ENCODE measurements around the gene CUBN. TPM values are rescaled to one million over a fixed set of nuclear protein-coding genes. Genes with fewer than 3 reads are reported as not detected.

CUBN gene
- total RNA-seq, 2 donors from 2014 or later, result 0.75 to 1.3 TPM

- Histone ChIP-seq H3K27me3 (ENCODE audit: control insufficient read depth, insufficient read depth, low read length, poor library complexity, severe bottlenecking) (no peaks in the 10 kb centered on the region), H3K4me1 (ENCODE audit: control insufficient read depth, insufficient read depth, low read length) (no peaks in the 10 kb centered on the region), H3K4me3 (ENCODE audit: low read length) (no peak overlapping the region), H3K36me3 (ENCODE audit: control insufficient read depth, insufficient read depth, low read length) (no peaks in the 10 kb centered on the region), H3K9ac (ENCODE audit: extremely low read depth, low read length, poor library complexity, severe bottlenecking) (no peak overlapping the region), H3K27ac (ENCODE audit: low read depth, low read length) (no peak overlapping the region), H3K9me3 (ENCODE audit: control insufficient read depth, low read length) (no peaks in the 10 kb centered on the region)
- no peak overlapping the region for H3K4me3 Mint-ChIP-seq
- 84% methylated on average over 1 of the region's 1 CpG; no CpG with 5 or more reads in 1 of the 2 experiments for WGBS, 2 experiments (ENCODE audit: insufficient coverage in 1 of 2, insufficient read length in 1 of 2)
- H3K27ac Mint-ChIP-seq, result no peak overlapping the region
- no peaks in the 10 kb centered on the region for H3K27me3 Mint-ChIP-seq (ENCODE audit: insufficient read depth)
- TF ChIP-seq CTCF (conservative IDR thresholded peaks at IDR 0.05), result no peak
- H3K36me3 Mint-ChIP-seq (ENCODE audit: low read depth), result no peaks in the 10 kb centered on the region
- no peaks in the 10 kb centered on the region for H3K9me3 Mint-ChIP-seq
- DNase-seq, result no peak
- H3K4me1 Mint-ChIP-seq, result peaks cover 9% of the 10 kb centered on the region
These were observed 47.4 kb upstream of the CUBN start for GRCh38 chr10:17177014-17177413.

GRCh38 chr10:17176091-17176490, 46.5 kb upstream of the CUBN start:
- Histone ChIP-seq H3K36me3 (ENCODE audit: control insufficient read depth, insufficient read depth, low read length) (no peaks in the 10 kb centered on the region), H3K27ac (ENCODE audit: low read depth, low read length) (no peak overlapping the region), H3K27me3 (ENCODE audit: control insufficient read depth, insufficient read depth, low read length, poor library complexity, severe bottlenecking) (no peaks in the 10 kb centered on the region), H3K4me1 (ENCODE audit: control insufficient read depth, insufficient read depth, low read length) (peaks cover 2% of the 10 kb centered on the region), H3K9ac (ENCODE audit: extremely low read depth, low read length, poor library complexity, severe bottlenecking) (no peak overlapping the region), H3K4me3 (ENCODE audit: low read length) (no peak overlapping the region), H3K9me3 (ENCODE audit: control insufficient read depth, low read length) (no peaks in the 10 kb centered on the region)
- TF ChIP-seq CTCF (conservative IDR thresholded peaks at IDR 0.05), result no peak
- no peak for DNase-seq
- no peaks in the 10 kb centered on the region for H3K27me3 Mint-ChIP-seq (ENCODE audit: insufficient read depth)
- H3K4me3 Mint-ChIP-seq, result no peak overlapping the region
- H3K36me3 Mint-ChIP-seq (ENCODE audit: low read depth), result no peaks in the 10 kb centered on the region
- no peak overlapping the region for H3K27ac Mint-ChIP-seq
- peaks cover 12% of the 10 kb centered on the region for H3K4me1 Mint-ChIP-seq
- no peaks in the 10 kb centered on the region for H3K9me3 Mint-ChIP-seq

GRCh38 chr10:17175551-17175950, 45.9 kb upstream of the CUBN start:
- no peaks in the 10 kb centered on the region for H3K36me3 Mint-ChIP-seq (ENCODE audit: low read depth)
- Histone ChIP-seq H3K27ac (ENCODE audit: low read depth, low read length) (no peak overlapping the region), H3K4me3 (ENCODE audit: low read length) (no peak overlapping the region), H3K4me1 (ENCODE audit: control insufficient read depth, insufficient read depth, low read length) (peaks cover 3% of the 10 kb centered on the region), H3K36me3 (ENCODE audit: control insufficient read depth, insufficient read depth, low read length) (no peaks in the 10 kb centered on the region), H3K27me3 (ENCODE audit: control insufficient read depth, insufficient read depth, low read length, poor library complexity, severe bottlenecking) (no peaks in the 10 kb centered on the region), H3K9me3 (ENCODE audit: control insufficient read depth, low read length) (no peaks in the 10 kb centered on the region), H3K9ac (ENCODE audit: extremely low read depth, low read length, poor library complexity, severe bottlenecking) (no peak overlapping the region)
- WGBS, 2 experiments (ENCODE audit: insufficient coverage in 1 of 2, insufficient read length in 1 of 2), result 20 to 68% methylated on average over 2 to 3 of the region's 4 CpGs
- no peaks in the 10 kb centered on the region for H3K9me3 Mint-ChIP-seq
- no peak for TF ChIP-seq CTCF (conservative IDR thresholded peaks at IDR 0.05)
- peaks cover 14% of the 10 kb centered on the region for H3K4me1 Mint-ChIP-seq
- no peak overlapping the region for H3K4me3 Mint-ChIP-seq
- DNase-seq, result no peak
- no peak overlapping the region for H3K27ac Mint-ChIP-seq
- no peaks in the 10 kb centered on the region for H3K27me3 Mint-ChIP-seq (ENCODE audit: insufficient read depth)

Measured in endodermal cell (in vitro differentiated cells).